Tibial artery (tissue), 4 donors: Measurements from ENCODE around the gene PLEKHN1.

Source experiments
- DNase-seq, 2 donors: peaks; one replicate each; pipeline ENCODE4 v3.0.0-alpha.2; 2019
- H3K27ac ChIP-seq, 2 donors: fragments of 200-600 bp; sonication (generic) in 1 of 2; 1 replicate in 1 of 2; 2 replicates in 1 of 2; pipeline ENCODE4 v1.5.1; 2018 to 2019; ENCODE audit warnings: mild to moderate bottlenecking in 1 of 2
- H3K27me3 ChIP-seq, 2 donors: fragments of 200-600 bp; sonication (generic) in 1 of 2; one replicate each; pipeline versions ENCODE4 v1.5.1 to v1.6.0; 2016 to 2019
- H3K36me3 ChIP-seq, 3 donors: fragments of 200-600 bp; sonication (generic) in 2 of 3; one replicate each; pipeline ENCODE4 v1.5.1; 2016 to 2019; ENCODE audit warnings: mild to moderate bottlenecking in 2 of 3
- H3K4me1 ChIP-seq, 4 donors: fragments of 200-600 bp; sonication (generic) in 2 of 4; 1 replicate in 3 of 4; 2 replicates in 1 of 4; pipeline ENCODE4 v1.5.1; 2016 to 2019
- H3K4me3 ChIP-seq, 2 donors: fragments of 200-600 bp; sonication (generic) in 1 of 2; 1 replicate in 1 of 2; 2 replicates in 1 of 2; pipeline ENCODE4 v1.5.1; 2018 to 2019; ENCODE audit warnings: mild to moderate bottlenecking in 2 of 2
- H3K9me3 ChIP-seq, 3 donors: fragments of 200-600 bp; sonication (generic) in 1 of 3; one replicate each; pipeline ENCODE4 v1.5.1; 2016 to 2019
- CTCF ChIP-seq, 2 experiments: fragments of 200-600 bp in 1 of 2; fragments of 450-650 bp in 1 of 2; IDR thresholded peaks; one replicate each; pipeline ENCODE4 v1.5.1; 2017 to 2019; ENCODE audit warnings: antibody characterized with exemption in 2 of 2, mild to moderate bottlenecking in 1 of 2, moderate library complexity in 1 of 2
- intact Hi-C: fragments of 100-400 bp; cut with DNase I; formaldehyde crosslinking; loops from one replicate; pipeline ENCODE4 v1.15.0; 2023; ENCODE audit warnings: low total_unique reads

The PLEKHN1 gene

GRCh38 chr1:950268-950667, 16.0 kb upstream of the PLEKHN1 start:
- Histone ChIP-seq H3K27ac (no peak overlapping the region), H3K4me3 (no peak overlapping the region), H3K4me1 (no peaks in the 10 kb centered on the region), H3K36me3 (peaks cover 65 to 100% (median 94%) of the 10 kb centered on the region in 3 donors), H3K9me3 (no peaks in the 10 kb centered on the region), H3K27me3 (no peaks in the 10 kb centered on the region)
- intact Hi-C loops: no loop called here
- TF ChIP-seq CTCF (IDR thresholded peaks at IDR 0.05): no peak
- DNase-seq: no peak

- Histone ChIP-seq H3K36me3 (peaks cover 71 to 100% (median 96%) of the 10 kb centered on the region in 3 donors), H3K4me3 (no peak overlapping the region), H3K27ac (no peak overlapping the region), H3K9me3 (no peaks in the 10 kb centered on the region), H3K4me1 (no peaks in the 10 kb centered on the region), H3K27me3 (no peaks in the 10 kb centered on the region)
- no peak for DNase-seq
- TF ChIP-seq CTCF (IDR thresholded peaks at IDR 0.05): no peak
- intact Hi-C loops: no loop called here
These were observed 15.4 kb upstream of the PLEKHN1 start for GRCh38 chr1:950881-951280.

DNA sequence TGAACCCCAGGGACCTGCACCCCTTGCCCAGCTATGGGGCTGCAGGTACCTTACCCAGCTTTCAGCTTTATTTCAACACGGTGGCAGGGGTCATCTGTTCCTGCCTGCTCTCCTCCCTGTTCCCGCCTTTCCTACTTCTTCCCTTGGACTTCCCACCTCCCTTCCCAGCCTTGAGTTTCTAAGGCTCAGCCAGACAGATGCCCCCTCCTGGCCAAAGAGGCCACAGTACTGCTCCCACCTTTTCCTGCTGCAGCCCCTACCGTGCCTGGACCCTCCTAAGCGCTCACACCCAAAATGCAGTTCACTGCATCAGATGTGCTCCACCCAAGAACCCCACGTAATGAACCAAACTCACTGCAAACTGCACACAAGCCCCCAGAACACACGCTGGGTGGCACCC, 14.9 kb upstream of the PLEKHN1 start:
- no peaks in the 10 kb centered on the region for H3K4me1 ChIP-seq
- H3K9me3 ChIP-seq: no peaks in the 10 kb centered on the region
- DNase-seq: no peak
- intact Hi-C loops: no loop called here
- no peaks in the 10 kb centered on the region for H3K27me3 ChIP-seq
- peaks cover 72 to 100% (median 96%) of the 10 kb centered on the region in 3 donors for H3K36me3 ChIP-seq
- H3K27ac ChIP-seq: no peak overlapping the region
- TF ChIP-seq CTCF (IDR thresholded peaks at IDR 0.05): no peak
- H3K4me3 ChIP-seq: no peak overlapping the region

- Histone ChIP-seq H3K4me3 (no peak overlapping the region), H3K27me3 (no peaks in the 10 kb centered on the region), H3K36me3 (peaks cover 68 to 100% (median 96%) of the 10 kb centered on the region in 3 donors), H3K4me1 (peaks cover 0 to 4% (median 2%) of the 10 kb centered on the region in 4 donors), H3K27ac (no peak overlapping the region), H3K9me3 (no peaks in the 10 kb centered on the region)
- intact Hi-C loops: no loop called here
- TF ChIP-seq CTCF (IDR thresholded peaks at IDR 0.05): no peak
- DNase-seq: no peak
These were observed 14.1 kb upstream of the PLEKHN1 start for GRCh38 chr1:952201-952600.

GRCh38 chr1:952603-953002, 13.7 kb upstream of the PLEKHN1 start:
- Histone ChIP-seq H3K27me3 (no peaks in the 10 kb centered on the region), H3K36me3 (peaks cover 65 to 98% (median 92%) of the 10 kb centered on the region in 3 donors), H3K4me3 (no peak overlapping the region), H3K27ac (no peak overlapping the region), H3K9me3 (no peaks in the 10 kb centered on the region), H3K4me1 (peaks cover 0 to 8% (median 4%) of the 10 kb centered on the region in 4 donors)
- no peak for DNase-seq
- no peak for TF ChIP-seq CTCF (IDR thresholded peaks at IDR 0.05)
- intact Hi-C loops: no loop called here
